Measurements from ENCODE around the gene SVIL.
"Not testable (repeated sequence)": the region's sequence is repeated elsewhere in the genome, so short reads cannot be mapped to it uniquely, and the experiment has no call there.

- TF ChIP-seq POLR2AphosphoS5, POLR2A (IDR thresholded peaks at IDR 0.05): not testable (repeated sequence)
- TF ChIP-seq, protein P1, sequence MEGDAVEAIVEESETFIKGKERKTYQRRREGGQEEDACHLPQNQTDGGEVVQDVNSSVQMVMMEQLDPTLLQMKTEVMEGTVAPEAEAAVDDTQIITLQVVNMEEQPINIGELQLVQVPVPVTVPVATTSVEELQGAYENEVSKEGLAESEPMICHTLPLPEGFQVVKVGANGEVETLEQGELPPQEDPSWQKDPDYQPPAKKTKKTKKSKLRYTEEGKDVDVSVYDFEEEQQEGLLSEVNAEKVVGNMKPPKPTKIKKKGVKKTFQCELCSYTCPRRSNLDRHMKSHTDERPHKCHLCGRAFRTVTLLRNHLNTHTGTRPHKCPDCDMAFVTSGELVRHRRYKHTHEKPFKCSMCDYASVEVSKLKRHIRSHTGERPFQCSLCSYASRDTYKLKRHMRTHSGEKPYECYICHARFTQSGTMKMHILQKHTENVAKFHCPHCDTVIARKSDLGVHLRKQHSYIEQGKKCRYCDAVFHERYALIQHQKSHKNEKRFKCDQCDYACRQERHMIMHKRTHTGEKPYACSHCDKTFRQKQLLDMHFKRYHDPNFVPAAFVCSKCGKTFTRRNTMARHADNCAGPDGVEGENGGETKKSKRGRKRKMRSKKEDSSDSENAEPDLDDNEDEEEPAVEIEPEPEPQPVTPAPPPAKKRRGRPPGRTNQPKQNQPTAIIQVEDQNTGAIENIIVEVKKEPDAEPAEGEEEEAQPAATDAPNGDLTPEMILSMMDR (IDR thresholded peaks at IDR 0.05): not testable (repeated sequence)
Observed at GRCh38 chr10:29624357-29624756, 10.4 kb downstream of the SVIL start.
